ENCODE results near the gene COX4I1. TPM values are rescaled to one million over a fixed set of nuclear protein-coding genes. Genes with fewer than 3 reads are reported as not detected.

Gene COX4I1
- total RNA-seq, 1 donor from 2014 or later: 850 TPM

DNA sequence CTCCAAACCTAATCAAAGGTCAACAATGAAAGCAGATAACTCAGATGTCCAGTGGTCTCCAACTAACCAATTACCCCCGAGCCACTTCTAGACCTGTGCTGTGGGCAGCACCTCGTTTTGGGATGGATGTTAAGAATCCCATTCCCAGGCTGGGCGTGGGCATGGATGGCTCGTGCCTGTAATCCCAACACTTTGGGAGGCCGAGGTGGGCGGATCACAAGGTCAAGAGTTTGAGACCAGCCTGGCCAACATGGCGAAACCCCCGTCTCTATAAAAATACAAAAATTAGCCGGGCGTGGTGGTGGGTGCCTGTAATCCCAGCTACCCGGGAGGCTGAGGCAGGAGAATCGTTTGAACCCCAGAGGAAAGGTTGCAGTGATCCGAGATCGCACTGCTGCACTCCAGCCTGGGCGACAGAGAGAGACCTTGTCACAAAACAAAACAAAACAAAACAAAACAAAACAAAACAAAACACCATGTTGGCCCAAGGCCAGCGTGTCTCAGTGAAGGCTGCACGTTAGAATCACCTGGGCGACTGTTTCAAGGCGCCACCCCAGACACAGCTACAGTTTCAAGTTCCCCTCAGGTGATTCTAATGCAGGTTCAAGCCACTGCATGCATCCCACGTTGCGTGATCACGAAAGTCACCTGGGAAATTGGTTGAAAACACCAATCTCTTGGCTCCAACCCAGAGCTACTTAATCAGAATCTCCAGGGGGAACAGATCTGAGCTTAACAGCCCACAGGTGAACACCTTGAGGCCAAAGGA, 21.3 kb downstream of the COX4I1 start:
- Histone ChIP-seq H3K27me3 (ENCODE audit: control insufficient read depth, insufficient read depth, low read length) (peaks cover 13% of the 10 kb centered on the region), H3K4me3 (ENCODE audit: low read depth, low read length) (no peak overlapping the region), H3K36me3 (ENCODE audit: control insufficient read depth, insufficient read depth, low read length) (no peaks in the 10 kb centered on the region)
- TF ChIP-seq, protein P1, sequence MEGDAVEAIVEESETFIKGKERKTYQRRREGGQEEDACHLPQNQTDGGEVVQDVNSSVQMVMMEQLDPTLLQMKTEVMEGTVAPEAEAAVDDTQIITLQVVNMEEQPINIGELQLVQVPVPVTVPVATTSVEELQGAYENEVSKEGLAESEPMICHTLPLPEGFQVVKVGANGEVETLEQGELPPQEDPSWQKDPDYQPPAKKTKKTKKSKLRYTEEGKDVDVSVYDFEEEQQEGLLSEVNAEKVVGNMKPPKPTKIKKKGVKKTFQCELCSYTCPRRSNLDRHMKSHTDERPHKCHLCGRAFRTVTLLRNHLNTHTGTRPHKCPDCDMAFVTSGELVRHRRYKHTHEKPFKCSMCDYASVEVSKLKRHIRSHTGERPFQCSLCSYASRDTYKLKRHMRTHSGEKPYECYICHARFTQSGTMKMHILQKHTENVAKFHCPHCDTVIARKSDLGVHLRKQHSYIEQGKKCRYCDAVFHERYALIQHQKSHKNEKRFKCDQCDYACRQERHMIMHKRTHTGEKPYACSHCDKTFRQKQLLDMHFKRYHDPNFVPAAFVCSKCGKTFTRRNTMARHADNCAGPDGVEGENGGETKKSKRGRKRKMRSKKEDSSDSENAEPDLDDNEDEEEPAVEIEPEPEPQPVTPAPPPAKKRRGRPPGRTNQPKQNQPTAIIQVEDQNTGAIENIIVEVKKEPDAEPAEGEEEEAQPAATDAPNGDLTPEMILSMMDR (IDR thresholded peaks at IDR 0.05; ENCODE audit: insufficient read depth, low read length, poor library complexity, severe bottlenecking): no peak
- no peak for DNase-seq (ENCODE audit: low read depth)

DNA sequence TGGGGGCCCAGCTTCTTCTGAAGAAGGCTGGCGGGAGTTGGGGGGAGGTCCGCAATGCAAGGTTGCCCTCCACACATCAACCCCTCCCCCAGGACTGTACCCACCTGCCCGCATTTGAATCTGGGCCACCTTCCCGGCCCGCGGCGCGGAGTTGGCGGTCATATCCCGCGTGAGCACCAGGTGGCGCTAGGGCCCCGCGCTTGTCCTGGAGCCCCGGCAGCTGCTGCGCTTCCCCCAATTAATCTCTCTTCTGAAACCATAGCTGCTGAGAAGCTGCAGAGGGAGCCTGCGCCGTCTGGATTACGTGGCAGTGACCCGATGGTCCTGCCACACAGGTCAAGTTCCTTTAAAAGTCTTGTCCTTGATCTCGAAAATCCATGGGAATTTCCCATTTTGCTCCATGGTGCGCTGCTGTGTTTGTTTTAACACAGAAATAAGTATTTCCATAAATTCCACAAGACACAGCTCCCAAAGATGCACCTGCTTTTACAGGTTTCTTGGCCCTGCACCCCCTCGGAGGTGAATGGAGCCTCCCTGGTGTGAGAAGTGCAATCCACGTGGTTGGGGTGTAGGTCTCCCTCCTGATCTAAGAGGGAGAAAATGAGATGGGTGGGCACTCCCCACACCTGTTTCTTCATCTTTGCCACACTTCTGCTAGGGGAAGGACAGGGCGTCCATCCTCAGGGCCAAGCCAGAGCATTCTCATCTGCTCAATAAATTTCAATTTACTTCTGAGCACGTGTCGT, 22.1 kb downstream of the COX4I1 start:
- no peak for DNase-seq (ENCODE audit: low read depth)
- TF ChIP-seq, protein P1 (IDR thresholded peaks at IDR 0.05; ENCODE audit: insufficient read depth, low read length, poor library complexity, severe bottlenecking): peak; percentile 94
- no peak overlapping the region for H3K4me3 ChIP-seq (ENCODE audit: low read depth, low read length)
- H3K36me3 ChIP-seq (ENCODE audit: control insufficient read depth, insufficient read depth, low read length): no peaks in the 10 kb centered on the region
- peaks cover 15% of the 10 kb centered on the region for H3K27me3 ChIP-seq (ENCODE audit: control insufficient read depth, insufficient read depth, low read length)

DNA sequence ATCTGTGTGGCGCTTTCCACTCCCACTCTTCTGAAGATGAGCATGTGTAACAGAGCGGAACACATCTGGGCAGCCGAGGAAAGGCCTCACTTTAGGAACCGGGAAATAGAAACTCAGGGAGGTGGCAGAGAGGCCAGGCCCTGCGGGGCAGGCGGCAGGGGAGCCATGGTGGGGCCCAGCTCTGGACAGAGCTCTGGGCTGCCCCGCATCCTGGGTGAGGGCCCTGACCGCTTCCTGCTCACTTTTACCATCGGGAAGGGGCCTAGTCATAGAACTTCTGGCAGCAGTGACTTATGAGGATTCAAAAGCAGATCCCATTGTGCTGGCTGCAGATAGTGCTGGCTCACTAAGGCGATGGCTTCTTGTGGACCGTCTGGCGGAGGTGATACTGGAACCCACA, 22.6 kb downstream of the COX4I1 start:
- no peak for DNase-seq (ENCODE audit: low read depth)
- TF ChIP-seq, protein P1 (IDR thresholded peaks at IDR 0.05; ENCODE audit: insufficient read depth, low read length, poor library complexity, severe bottlenecking): no peak

DNA sequence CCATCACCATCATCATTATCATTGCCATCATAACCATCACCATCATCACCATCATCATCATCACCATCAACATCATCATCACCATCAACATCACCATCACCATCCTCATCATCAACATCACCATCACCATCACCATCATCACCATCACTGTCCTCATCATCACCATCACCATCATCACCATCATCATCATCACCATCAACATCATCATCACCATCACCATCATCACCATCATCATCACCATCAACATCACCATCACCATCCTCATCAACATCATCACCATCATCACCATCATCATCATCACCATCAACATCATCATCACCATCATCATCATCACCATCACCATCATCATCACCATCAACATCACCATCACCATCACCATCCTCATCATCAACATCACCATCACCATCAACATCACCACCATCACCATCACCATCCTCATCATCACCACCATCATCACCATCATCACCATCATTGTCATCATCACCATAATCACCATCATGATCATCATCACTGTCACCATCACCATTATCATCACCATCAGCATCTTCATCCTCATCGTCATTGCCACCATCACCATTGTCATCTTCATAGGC, 23.9 kb downstream of the COX4I1 start:
- H3K4me3 ChIP-seq (ENCODE audit: low read depth, low read length): no peak overlapping the region
- DNase-seq (ENCODE audit: low read depth): no peak
- H3K36me3 ChIP-seq (ENCODE audit: control insufficient read depth, insufficient read depth, low read length): no peaks in the 10 kb centered on the region
- H3K27me3 ChIP-seq (ENCODE audit: control insufficient read depth, insufficient read depth, low read length): peaks cover 15% of the 10 kb centered on the region
- TF ChIP-seq, protein P1 (IDR thresholded peaks at IDR 0.05; ENCODE audit: insufficient read depth, low read length, poor library complexity, severe bottlenecking): no peak

More for the DNA sequence above, 22.6 kb downstream of the COX4I1 start:
- Histone ChIP-seq H3K36me3 (ENCODE audit: control insufficient read depth, insufficient read depth, low read length) (no peaks in the 10 kb centered on the region), H3K4me3 (ENCODE audit: low read depth, low read length) (no peak overlapping the region), H3K27me3 (ENCODE audit: control insufficient read depth, insufficient read depth, low read length) (peaks cover 15% of the 10 kb centered on the region)

DNA sequence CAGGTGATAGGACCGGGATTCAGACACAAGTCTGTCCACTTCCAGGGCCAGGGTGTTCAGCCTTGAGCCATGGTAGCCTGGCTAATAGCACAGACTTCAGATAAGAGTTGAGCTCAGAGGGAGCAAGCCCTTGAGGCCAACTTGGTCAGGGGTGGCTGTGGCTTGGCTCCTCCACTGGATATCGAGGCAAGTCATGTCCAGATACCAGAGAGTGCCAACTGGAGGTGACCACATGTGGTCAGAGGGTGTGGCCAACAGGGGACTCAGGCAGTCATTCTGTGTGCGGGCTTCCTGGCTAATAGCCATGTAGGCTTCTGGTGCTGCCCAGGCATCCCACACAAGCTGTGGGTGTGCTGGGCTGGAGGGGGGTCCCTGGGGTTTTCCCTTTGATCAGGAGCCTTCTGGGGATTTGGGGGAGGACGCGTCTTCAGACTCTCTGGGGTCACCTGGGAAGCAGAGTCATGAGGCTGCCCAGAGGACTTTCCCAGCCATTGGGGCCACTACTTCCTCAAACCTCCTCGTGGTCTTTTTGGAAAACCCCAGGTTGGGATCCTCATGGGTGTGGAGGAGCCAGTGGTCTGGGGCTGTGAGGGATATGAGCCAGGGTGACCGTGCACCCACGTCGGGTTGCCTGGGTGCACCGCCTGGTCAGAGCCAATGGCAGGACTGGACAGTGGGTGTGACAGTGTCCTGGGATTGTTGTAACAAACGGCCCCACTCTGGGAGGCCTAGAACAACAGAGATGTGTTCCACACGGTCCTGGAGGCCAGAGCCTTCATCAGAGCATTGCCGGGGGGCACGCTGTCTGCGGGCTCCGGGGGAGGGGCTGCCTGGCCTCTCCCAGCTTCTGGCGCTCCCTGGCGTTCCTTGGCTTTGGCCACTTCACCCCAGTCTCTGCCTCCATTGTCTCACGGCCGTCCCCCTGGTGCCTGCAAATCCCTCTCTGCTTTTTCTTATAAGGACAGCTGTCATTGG, 25.0 kb downstream of the COX4I1 start:
- Histone ChIP-seq H3K4me3 (ENCODE audit: low read depth, low read length) (no peak overlapping the region), H3K36me3 (ENCODE audit: control insufficient read depth, insufficient read depth, low read length) (no peaks in the 10 kb centered on the region), H3K27me3 (ENCODE audit: control insufficient read depth, insufficient read depth, low read length) (peaks cover 15% of the 10 kb centered on the region)
- no peak for DNase-seq (ENCODE audit: low read depth)
- TF ChIP-seq, protein P1 (IDR thresholded peaks at IDR 0.05; ENCODE audit: insufficient read depth, low read length, poor library complexity, severe bottlenecking): no peak
